SH-SY5Y (cell line): ENCODE measurements around the gene PRUNE2.

Experiments
- GATA2 ChIP-seq: IDR thresholded peaks from 2 replicates; pipeline ENCODE4 v1.6.1; 2011; ENCODE audit warnings: mild to moderate bottlenecking, low read depth, low read length
- GATA3 ChIP-seq: IDR thresholded peaks from 2 replicates; pipeline ENCODE4 v1.6.1; 2011; ENCODE audit warnings: low read depth, mild to moderate bottlenecking, low read length, moderate library complexity

- no peak for TF ChIP-seq GATA2
- TF ChIP-seq GATA3: no peak
These were observed 185.7 kb downstream of the PRUNE2 start for GRCh38 chr9:76720245-76720644.
